ENCODE measurements around the gene CPLX1.

DNA sequence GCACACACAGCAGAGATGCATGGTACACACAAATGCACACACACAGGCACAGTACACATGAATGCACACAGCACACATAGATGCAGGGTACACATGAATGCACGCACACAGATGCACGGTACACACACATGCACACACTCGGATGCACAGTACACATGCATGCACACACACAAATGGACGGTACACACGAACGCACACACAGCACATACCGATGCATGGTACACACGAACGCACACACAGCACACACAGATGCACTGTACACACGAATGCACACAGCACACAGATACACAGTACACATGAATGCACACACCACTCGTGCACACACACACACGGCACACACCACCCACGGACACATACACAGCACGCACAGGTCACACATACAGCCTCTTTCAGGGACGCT is 43.8 kb upstream of the CPLX1 start:
- TF ChIP-seq, protein P1, sequence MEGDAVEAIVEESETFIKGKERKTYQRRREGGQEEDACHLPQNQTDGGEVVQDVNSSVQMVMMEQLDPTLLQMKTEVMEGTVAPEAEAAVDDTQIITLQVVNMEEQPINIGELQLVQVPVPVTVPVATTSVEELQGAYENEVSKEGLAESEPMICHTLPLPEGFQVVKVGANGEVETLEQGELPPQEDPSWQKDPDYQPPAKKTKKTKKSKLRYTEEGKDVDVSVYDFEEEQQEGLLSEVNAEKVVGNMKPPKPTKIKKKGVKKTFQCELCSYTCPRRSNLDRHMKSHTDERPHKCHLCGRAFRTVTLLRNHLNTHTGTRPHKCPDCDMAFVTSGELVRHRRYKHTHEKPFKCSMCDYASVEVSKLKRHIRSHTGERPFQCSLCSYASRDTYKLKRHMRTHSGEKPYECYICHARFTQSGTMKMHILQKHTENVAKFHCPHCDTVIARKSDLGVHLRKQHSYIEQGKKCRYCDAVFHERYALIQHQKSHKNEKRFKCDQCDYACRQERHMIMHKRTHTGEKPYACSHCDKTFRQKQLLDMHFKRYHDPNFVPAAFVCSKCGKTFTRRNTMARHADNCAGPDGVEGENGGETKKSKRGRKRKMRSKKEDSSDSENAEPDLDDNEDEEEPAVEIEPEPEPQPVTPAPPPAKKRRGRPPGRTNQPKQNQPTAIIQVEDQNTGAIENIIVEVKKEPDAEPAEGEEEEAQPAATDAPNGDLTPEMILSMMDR (IDR thresholded peaks at IDR 0.05), result no peak
- TF ChIP-seq POLR2A (IDR thresholded peaks at IDR 0.05), result no peak

Measured in adrenal gland (tissue), 5 donors.